Activated T-cell treated with anti-CD3 and anti-CD28 coated beads for 24 hours (primary cell): ENCODE measurements around the gene MYLK.
"Not testable (repeated sequence)": the region's sequence is repeated elsewhere in the genome, so short reads cannot be mapped to it uniquely, and the experiment has no call there.

Experiments used
- DNase-seq: peaks from one replicate; pipeline ENCODE4 v3.0.0-alpha.2; 2020; ENCODE audit warnings: low read depth

MYLK gene

GRCh38 chr3:123884203-123884831, at the start of gene MYLK:
MYLK (minus strand) TSS chr3:123884332; CDS start chr3:123793841, 90,491 bp downstream.
- peak; percentile 9 for DNase-seq

- no peak for DNase-seq
Measured at GRCh38 chr3:123930445-123930844, 46.3 kb upstream of the MYLK start.

- no peak for DNase-seq
Measured at GRCh38 chr3:123929325-123929724, 45.2 kb upstream of the MYLK start.

GRCh38 chr3:123926396-123926795, 42.3 kb upstream of the MYLK start:
- DNase-seq = no peak

- no peak for DNase-seq
Measured at GRCh38 chr3:123920868-123921267, 36.7 kb upstream of the MYLK start.

GRCh38 chr3:123920383-123920782, 36.3 kb upstream of the MYLK start:
- DNase-seq = no peak

- DNase-seq = no peak
Measured at GRCh38 chr3:123919353-123919752, 35.2 kb upstream of the MYLK start.

- DNase-seq = no peak
Measured at GRCh38 chr3:123914829-123915228, 30.7 kb upstream of the MYLK start.

- no peak for DNase-seq
Measured at GRCh38 chr3:123909785-123910184, 25.7 kb upstream of the MYLK start.

- no peak for DNase-seq
Measured at GRCh38 chr3:123907720-123908119, 23.6 kb upstream of the MYLK start.

- no peak for DNase-seq
Measured at GRCh38 chr3:123899300-123899865, 15.3 kb upstream of the MYLK start.

- no peak for DNase-seq
Measured at GRCh38 chr3:123893012-123893411, 8.9 kb upstream of the MYLK start.

- DNase-seq = no peak
Measured at GRCh38 chr3:123892195-123892594, 8.1 kb upstream of the MYLK start.

- DNase-seq = not testable (repeated sequence)
Measured at GRCh38 chr3:123890991-123891390, 6.9 kb upstream of the MYLK start.

- not testable (repeated sequence) for DNase-seq
Measured at GRCh38 chr3:123890162-123890561, 6.0 kb upstream of the MYLK start.

- no peak for DNase-seq
Measured at GRCh38 chr3:123884993-123885392, 861 bp upstream of the MYLK start.

- DNase-seq = no peak
Measured at GRCh38 chr3:123883701-123884202, 380 bp downstream of the MYLK start.

- no peak for DNase-seq
Measured at GRCh38 chr3:123883111-123883510, 1.0 kb downstream of the MYLK start.

- no peak for DNase-seq
Measured at GRCh38 chr3:123881771-123882170, 2.4 kb downstream of the MYLK start.

GRCh38 chr3:123880998-123881561, 3.1 kb downstream of the MYLK start:
- DNase-seq = no peak

GRCh38 chr3:123878807-123879206, 5.3 kb downstream of the MYLK start:
- DNase-seq = no peak

GRCh38 chr3:123877965-123878364, 6.2 kb downstream of the MYLK start:
- DNase-seq = no peak

GRCh38 chr3:123877466-123877865, 6.7 kb downstream of the MYLK start:
- DNase-seq = no peak

- no peak for DNase-seq
Measured at GRCh38 chr3:123876858-123877257, 7.3 kb downstream of the MYLK start.
